Astrocyte of the spinal cord (primary cell): Measurements from ENCODE around the gene LMO4.

Source experiments
- DNase-seq: peaks from one replicate; pipeline ENCODE4 v3.0.0; 2011; ENCODE audit warnings: low read depth, low spot score
- H3K4me3 ChIP-seq: 2 replicates; pipeline ENCODE4 v1.5.1; 2011; ENCODE audit warnings: low read depth, mild to moderate bottlenecking, low read length, moderate library complexity
- in situ Hi-C: cut with HindIII; loops from 2 replicates; pipeline ENCODE4 v1.10.0; 2017; ENCODE audit warnings: low sequenced_read_pairs
- TF ChIP-seq, protein P1 (sequence below): IDR thresholded peaks from 2 replicates; pipeline ENCODE4 v1.5.1; 2012; ENCODE audit warnings: low read depth, mild to moderate bottlenecking, low read length, inconsistent platforms

LMO4 gene

DNA sequence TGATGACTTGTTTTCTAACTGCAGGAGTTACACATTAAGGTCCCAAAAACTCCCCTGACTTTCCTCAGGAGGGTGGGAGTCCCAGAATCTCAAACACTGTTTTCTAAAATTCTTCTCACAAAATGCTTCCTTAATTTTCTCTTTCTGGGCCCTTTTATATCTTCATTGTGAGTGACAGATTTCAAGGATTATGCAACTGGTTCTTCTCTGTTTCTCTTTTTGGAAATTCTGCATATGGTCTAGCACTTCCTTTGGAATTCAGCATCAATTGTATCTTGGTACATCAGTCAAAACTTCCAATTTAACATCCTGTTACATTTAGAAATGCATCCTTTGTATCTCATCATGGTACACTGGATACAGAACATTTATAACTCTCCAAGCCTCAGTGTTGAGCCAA, 59.7 kb downstream of the LMO4 start:
- in situ Hi-C loops, result no loop called here
- H3K4me3 ChIP-seq, result no peak overlapping the region
- DNase-seq, result no peak
- TF ChIP-seq, protein P1, sequence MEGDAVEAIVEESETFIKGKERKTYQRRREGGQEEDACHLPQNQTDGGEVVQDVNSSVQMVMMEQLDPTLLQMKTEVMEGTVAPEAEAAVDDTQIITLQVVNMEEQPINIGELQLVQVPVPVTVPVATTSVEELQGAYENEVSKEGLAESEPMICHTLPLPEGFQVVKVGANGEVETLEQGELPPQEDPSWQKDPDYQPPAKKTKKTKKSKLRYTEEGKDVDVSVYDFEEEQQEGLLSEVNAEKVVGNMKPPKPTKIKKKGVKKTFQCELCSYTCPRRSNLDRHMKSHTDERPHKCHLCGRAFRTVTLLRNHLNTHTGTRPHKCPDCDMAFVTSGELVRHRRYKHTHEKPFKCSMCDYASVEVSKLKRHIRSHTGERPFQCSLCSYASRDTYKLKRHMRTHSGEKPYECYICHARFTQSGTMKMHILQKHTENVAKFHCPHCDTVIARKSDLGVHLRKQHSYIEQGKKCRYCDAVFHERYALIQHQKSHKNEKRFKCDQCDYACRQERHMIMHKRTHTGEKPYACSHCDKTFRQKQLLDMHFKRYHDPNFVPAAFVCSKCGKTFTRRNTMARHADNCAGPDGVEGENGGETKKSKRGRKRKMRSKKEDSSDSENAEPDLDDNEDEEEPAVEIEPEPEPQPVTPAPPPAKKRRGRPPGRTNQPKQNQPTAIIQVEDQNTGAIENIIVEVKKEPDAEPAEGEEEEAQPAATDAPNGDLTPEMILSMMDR, result no peak

DNA sequence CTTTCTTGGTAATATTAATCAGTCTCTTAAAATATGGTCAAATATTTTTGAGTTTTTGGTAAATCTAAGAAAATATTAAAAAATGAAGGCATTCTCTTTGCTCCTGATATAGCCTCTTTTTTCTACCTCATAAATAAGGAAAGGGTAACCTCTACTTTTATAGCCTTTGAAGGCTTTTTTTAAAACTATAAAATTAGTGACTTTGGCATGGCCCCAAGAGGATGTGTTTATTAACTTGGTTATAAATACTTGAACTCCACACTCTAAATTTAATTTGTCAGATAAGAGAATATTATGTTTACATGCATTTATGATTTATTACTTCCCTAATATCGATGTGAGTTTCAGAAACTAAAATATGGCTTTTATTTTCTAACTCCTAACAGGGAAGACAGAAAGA, 60.3 kb downstream of the LMO4 start:
- in situ Hi-C loops, result no loop called here
- TF ChIP-seq, protein P1, result no peak
- no peak for DNase-seq
- H3K4me3 ChIP-seq, result no peak overlapping the region

DNA sequence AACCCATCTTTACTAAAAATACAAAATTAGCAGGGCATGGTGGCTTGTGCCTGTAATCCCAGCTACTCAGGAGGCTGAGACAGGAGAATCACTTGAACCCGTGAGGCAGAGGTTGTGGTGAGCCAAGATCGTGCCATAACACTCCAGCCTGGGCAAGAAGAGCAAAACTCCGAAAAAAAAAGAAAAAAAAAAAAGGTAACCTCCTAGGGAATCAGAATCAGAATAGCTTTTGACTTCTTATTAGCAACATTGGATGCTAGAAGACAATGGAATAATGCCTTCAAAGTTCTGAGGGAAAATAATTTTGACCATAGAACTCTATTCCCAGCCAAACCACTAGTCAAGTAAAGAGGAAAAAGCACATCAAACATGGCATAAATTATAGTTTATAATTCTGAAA, 60.9 kb downstream of the LMO4 start:
- in situ Hi-C loops, result no loop called here
- no peak for DNase-seq
- H3K4me3 ChIP-seq, result no peak overlapping the region
- TF ChIP-seq, protein P1, result no peak

DNA sequence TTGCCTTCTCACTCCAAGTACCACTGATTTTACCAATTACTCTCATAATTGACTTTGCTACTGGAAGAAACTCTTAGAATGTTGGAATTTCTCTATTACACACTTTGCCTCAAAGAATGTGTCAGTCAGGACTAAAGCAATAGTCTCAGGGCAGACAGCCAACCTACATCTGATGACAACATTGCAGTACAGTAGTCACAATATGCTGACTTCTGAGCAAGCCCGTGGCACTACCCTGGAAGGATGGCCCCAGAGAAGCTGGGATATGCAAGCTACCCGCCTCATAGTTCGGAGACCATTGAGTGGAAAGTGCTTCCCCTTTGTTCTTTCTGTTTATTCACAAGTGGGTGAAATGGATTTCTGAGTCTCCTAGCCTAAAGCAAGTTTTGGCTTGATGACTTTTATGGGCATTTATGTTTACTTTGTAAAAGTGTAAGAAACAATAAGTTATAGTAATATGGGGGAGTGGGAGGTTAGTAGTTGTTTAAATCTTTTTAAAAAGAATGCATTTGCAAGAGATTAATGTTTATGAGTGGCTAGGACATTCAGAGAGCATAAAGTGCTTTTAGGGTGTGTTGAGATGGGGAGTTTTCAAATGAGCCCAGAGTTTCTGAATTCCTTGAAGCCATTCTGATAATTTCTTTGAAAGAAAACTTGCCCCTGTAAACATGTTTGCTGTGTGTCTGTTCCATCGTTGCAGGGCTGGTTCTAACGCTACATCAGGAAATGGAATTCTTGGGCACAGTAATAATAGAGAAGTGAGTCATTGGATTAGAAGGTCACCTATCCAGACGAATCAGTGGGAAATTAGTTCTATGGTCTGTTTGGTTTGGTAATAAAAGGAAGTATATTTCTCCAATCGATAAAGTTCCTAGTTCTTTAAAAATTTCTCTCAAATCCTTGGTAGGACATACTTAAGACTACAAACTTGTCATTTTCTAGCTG, 63.8 kb downstream of the LMO4 start:
- TF ChIP-seq, protein P1, result no peak
- H3K4me3 ChIP-seq, result no peak overlapping the region
- peak; percentile 58 for DNase-seq
- in situ Hi-C loops, result no loop called here

DNA sequence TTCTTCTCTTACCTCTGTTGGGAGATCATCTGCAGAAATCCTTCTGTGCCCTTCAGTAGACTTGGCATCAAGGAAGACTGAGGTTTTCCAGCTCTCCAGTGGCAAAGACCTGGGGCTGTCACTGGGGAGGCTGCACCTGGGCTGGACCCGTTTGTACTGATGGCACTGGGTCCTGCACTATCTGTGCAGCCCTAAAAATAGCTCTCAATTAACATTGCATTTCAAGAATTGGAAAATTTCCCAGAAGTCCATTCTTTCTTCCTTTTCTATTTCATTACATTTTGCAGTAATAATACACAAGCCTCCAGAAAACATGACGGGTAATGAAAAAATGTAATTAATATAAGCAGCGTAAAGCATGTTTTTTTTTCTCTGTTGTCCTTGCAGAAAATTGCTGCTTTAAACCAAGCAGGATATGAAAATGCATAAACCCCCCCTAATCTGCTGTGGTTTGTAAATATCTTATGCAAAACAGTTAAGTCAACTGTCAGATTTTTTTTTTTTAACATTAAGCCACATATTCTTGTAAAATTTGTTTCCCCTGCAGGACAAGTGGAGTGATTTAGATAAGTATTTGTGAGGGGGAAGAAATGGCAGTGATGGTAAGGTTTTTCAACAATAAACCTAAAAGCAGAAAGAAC, 64.9 kb downstream of the LMO4 start:
- DNase-seq, result no peak
- in situ Hi-C loops, result no loop called here
- TF ChIP-seq, protein P1, result no peak
- no peak overlapping the region for H3K4me3 ChIP-seq

DNA sequence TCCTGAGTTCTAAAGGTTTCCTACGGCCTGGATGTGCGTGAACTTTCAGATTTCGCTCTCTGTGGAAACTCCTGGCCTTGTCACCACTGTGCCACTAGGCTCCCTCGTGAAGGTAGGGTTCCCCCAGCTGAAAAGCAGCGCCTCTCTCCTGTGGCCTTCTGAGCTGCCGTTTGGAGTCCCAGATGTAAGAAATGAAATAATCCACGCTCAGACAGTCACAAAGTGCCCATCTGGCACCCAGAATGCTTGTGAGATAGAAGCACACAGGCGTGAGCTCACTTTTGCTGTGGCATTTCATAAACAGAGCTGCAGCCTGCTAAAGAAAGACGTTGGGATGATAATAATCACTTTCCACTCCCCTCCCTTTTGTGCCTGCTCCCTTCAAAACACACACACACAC, 65.8 kb downstream of the LMO4 start:
- TF ChIP-seq, protein P1, result no peak
- no peak for DNase-seq
- in situ Hi-C loops, result no loop called here
- H3K4me3 ChIP-seq, result no peak overlapping the region
